ENCODE results near the gene LAMA4. TPM values are rescaled to one million over a fixed set of nuclear protein-coding genes. Genes with fewer than 3 reads are reported as not detected.

LAMA4 gene
- total RNA-seq, 1 experiment from 2014 or later: 1.1 TPM

DNA sequence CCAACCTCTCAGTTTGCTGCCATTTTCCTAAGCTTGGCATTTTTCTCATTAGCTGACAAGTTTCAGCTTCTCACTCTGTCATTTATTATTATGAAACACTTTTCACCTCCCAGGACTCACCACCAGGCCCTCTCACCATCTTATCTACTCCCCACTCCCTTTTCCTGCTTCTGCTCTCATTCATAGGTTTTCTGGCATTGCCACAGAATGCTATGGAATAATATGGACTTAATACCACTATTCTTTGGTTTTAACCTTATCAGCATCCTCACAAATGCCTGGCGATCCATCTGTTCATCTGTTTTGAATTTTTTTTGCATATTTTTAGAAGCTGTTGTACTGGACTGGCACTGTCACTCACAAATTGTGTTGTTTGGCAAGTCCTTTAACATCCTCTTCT, 16.4 kb upstream of the LAMA4 start:
- no peaks in the 10 kb centered on the region for H3K36me3 Mint-ChIP-seq (ENCODE audit: insufficient read depth in 1 of 3, low read depth in 3 of 3)
- DNase-seq: no peak
- H3K27me3 Mint-ChIP-seq (ENCODE audit: low read depth): no peaks in the 10 kb centered on the region
- Histone ChIP-seq H3K27ac (ENCODE audit: insufficient read length, low read depth, low read length) (no peak overlapping the region), H3K56ac (ENCODE audit: insufficient read length, low read depth, low read length) (no peak overlapping the region), H3T11ph (ENCODE audit: low read length) (no peak overlapping the region), H2BK15ac (ENCODE audit: low read depth, low read length) (no peak overlapping the region), H4K91ac (ENCODE audit: insufficient read length, low read depth, low read length) (no peak overlapping the region), H4K20me1 (ENCODE audit: control insufficient read depth, insufficient read depth, insufficient read length) (no peaks in the 10 kb centered on the region), H2BK120ac (ENCODE audit: low read depth, low read length, poor library complexity, severe bottlenecking) (no peak overlapping the region), H3K4ac (ENCODE audit: low read depth, low read length) (no peak overlapping the region), H3K79me1 (ENCODE audit: insufficient read depth, low read depth, low read length, poor library complexity, severe bottlenecking) (no peaks in the 10 kb centered on the region), H3K9me3 (ENCODE audit: control insufficient read depth, low read depth, low read length) (no peaks in the 10 kb centered on the region), H3K79me2 (ENCODE audit: insufficient read depth, low read length) (no peaks in the 10 kb centered on the region), H3K4me2 (ENCODE audit: insufficient read depth, insufficient read length, low read length) (no peak overlapping the region), H3K27me3 (ENCODE audit: insufficient read depth, low read length) (no peaks in the 10 kb centered on the region), H2BK5ac (ENCODE audit: insufficient read length, low read length) (no peak overlapping the region), H2AFZ (ENCODE audit: low read length) (no peak overlapping the region), H3K18ac (ENCODE audit: insufficient read length, low read depth, low read length) (no peak overlapping the region), H4K5ac (ENCODE audit: insufficient read length, low read depth, low read length) (no peak overlapping the region), H2AK5ac (ENCODE audit: insufficient read length, low read length) (no peak overlapping the region), H3K23ac (ENCODE audit: insufficient read length, low read depth, low read length) (no peak overlapping the region), H3K9ac (ENCODE audit: extremely low read depth, insufficient read length, low read length) (no peak overlapping the region), H3K14ac (ENCODE audit: insufficient read depth, low read length) (no peak overlapping the region), H2BK20ac (ENCODE audit: low read depth, low read length, poor library complexity, severe bottlenecking) (no peak overlapping the region), H3K4me1 (ENCODE audit: insufficient read depth, low read length) (no peaks in the 10 kb centered on the region), H2BK12ac (ENCODE audit: insufficient read length, low read depth, low read length) (no peak overlapping the region), H3K23me2 (ENCODE audit: insufficient read length, low read depth, low read length, poor library complexity, severe bottlenecking) (no peaks in the 10 kb centered on the region), H4K8ac (replicated peaks; ENCODE audit: insufficient read length, low read depth, low read length) (no peak overlapping the region)
- no CpG with 5 or more reads among the region's 1 CpG for WGBS (ENCODE audit: extremely low coverage, insufficient read length, low lambda C conversion rate)
- H3K9me3 Mint-ChIP-seq: no peaks in the 10 kb centered on the region
- TF ChIP-seq, protein P1, sequence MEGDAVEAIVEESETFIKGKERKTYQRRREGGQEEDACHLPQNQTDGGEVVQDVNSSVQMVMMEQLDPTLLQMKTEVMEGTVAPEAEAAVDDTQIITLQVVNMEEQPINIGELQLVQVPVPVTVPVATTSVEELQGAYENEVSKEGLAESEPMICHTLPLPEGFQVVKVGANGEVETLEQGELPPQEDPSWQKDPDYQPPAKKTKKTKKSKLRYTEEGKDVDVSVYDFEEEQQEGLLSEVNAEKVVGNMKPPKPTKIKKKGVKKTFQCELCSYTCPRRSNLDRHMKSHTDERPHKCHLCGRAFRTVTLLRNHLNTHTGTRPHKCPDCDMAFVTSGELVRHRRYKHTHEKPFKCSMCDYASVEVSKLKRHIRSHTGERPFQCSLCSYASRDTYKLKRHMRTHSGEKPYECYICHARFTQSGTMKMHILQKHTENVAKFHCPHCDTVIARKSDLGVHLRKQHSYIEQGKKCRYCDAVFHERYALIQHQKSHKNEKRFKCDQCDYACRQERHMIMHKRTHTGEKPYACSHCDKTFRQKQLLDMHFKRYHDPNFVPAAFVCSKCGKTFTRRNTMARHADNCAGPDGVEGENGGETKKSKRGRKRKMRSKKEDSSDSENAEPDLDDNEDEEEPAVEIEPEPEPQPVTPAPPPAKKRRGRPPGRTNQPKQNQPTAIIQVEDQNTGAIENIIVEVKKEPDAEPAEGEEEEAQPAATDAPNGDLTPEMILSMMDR (conservative IDR thresholded peaks at IDR 0.05): no peak
- no peaks in the 10 kb centered on the region for H3K4me1 Mint-ChIP-seq
- H3K27ac Mint-ChIP-seq: no peak overlapping the region
- no peak overlapping the region for H3K4me3 Mint-ChIP-seq
